Panc1 (cell line): ENCODE data around the gene CDKL1. TPM values are rescaled to one million over a fixed set of nuclear protein-coding genes. Genes with fewer than 3 reads are reported as not detected.

Source experiments
- ATAC-seq: fragments of 200-7000 bp; cut with Tn5 transposase; 2 replicates; pipeline ENCODE4 v1.9.1; 2020; ENCODE audit warnings: mild to moderate bottlenecking, moderate library complexity
- BruUV-seq: library from RNA; stranded (reverse); fragments of 400-500 nt; replicated peaks from 2 replicates; lab custom pipeline; 2021; lab: Mats Ljungman, UMichigan
- CTCF ChIA-PET: fragments of 300-600 bp; sonication (Branson Sonifier 250); formaldehyde crosslinking; loops from one replicate; lab custom pipeline; 2022; ENCODE audit warnings: antibody characterized with exemption; lab: Charles Lee
- POLR2A ChIA-PET: fragments of 300-600 bp; sonication (Branson Sonifier 250); formaldehyde crosslinking; loops from one replicate; lab custom pipeline; 2022; ENCODE audit warnings: antibody characterized with exemption; lab: Charles Lee
- DNase-seq: peaks from one replicate; pipeline ENCODE4 v3.0.0-alpha.2; 2010; ENCODE audit warnings: low read depth, low spot score
- H3K27ac ChIP-seq: 2 replicates; pipeline ENCODE4 v1.5.1; 2011; ENCODE audit warnings: mild to moderate bottlenecking, low read length, inconsistent platforms
- H3K27me3 ChIP-seq: fragments of 200-500 bp; sonication (Bioruptor generic); 2 replicates; pipeline ENCODE4 v1.6.0; 2014; ENCODE audit warnings: low read length, inconsistent platforms; ENCODE audit not compliant: control insufficient read depth, insufficient read depth
- H3K36me3 ChIP-seq: fragments of 200-500 bp; sonication (Bioruptor generic); 2 replicates; pipeline ENCODE4 v1.5.1; 2014; ENCODE audit warnings: inconsistent platforms, mild to moderate bottlenecking, low read length, moderate library complexity; ENCODE audit not compliant: control insufficient read depth, insufficient read depth
- H3K4me1 ChIP-seq: 2 replicates; pipeline ENCODE4 v1.5.1; 2011; ENCODE audit warnings: inconsistent platforms, mild to moderate bottlenecking, low read length, moderate library complexity; ENCODE audit not compliant: control insufficient read depth, insufficient read depth
- H3K4me3 ChIP-seq, 2 experiments: 2 replicates each; pipeline ENCODE4 v1.5.1; 2011 to 2012; ENCODE audit warnings: low read depth in 2 of 2, low read length in 2 of 2, mild to moderate bottlenecking in 2 of 2, inconsistent platforms in 1 of 2, moderate library complexity in 1 of 2
- H3K9me3 ChIP-seq: fragments of 200-500 bp; sonication (Bioruptor generic); 2 replicates; pipeline ENCODE4 v1.5.1; 2014; ENCODE audit warnings: low read depth, mild to moderate bottlenecking, inconsistent platforms, low read length, moderate library complexity; ENCODE audit not compliant: control insufficient read depth, insufficient read depth
- POLR2AphosphoS5 ChIP-seq: IDR thresholded peaks from 2 replicates; pipeline ENCODE4 v1.6.1; 2012; ENCODE audit warnings: mild to moderate bottlenecking, low read depth, low read length, moderate library complexity
- SIN3A ChIP-seq: IDR thresholded peaks from 2 replicates; pipeline ENCODE4 v1.6.1; 2012; ENCODE audit warnings: low read depth, mild to moderate bottlenecking, low read length, moderate library complexity, borderline replicate concordance; ENCODE audit not compliant: insufficient read depth
- TCF7L2 ChIP-seq: IDR thresholded peaks from 2 replicates; pipeline ENCODE4 v1.6.1; 2011; ENCODE audit warnings: mild to moderate bottlenecking, low read depth, low read length, inconsistent platforms
- in situ Hi-C: cut with HindIII; loops from 2 replicates; pipeline ENCODE4 v1.10.0; 2016; ENCODE audit warnings: low sequenced_read_pairs, low pct_unique_long_range_greater_than_20kb
- intact Hi-C: fragments of 100-400 bp; cut with micrococcal nuclease; formaldehyde crosslinking; loops from one replicate; pipeline ENCODE4 v1.10.0; 2022; ENCODE audit not compliant: unreplicated experiment
- total RNA-seq: library from RNA; stranded (reverse); gene quantifications from one replicate; pipeline ENCODE4 v1.2.1, GENCODE V29; 2021; ENCODE audit not compliant: unreplicated experiment
- TF ChIP-seq, protein P1 (sequence below), 2 experiments: IDR thresholded peaks; 2 replicates each; pipeline ENCODE4 v1.6.1; 2011 to 2012; ENCODE audit warnings: low read depth in 2 of 2, control low read depth in 1 of 2, low read length in 1 of 2, mild to moderate bottlenecking in 1 of 2, moderate library complexity in 1 of 2; ENCODE audit not compliant: insufficient read depth in 1 of 2
- TF ChIP-seq, protein P2 (sequence below): fragments of 450-650 bp; IDR thresholded peaks from 2 replicates; pipeline ENCODE4 v1.5.1; 2017; ENCODE audit warnings: mild to moderate bottlenecking

The CDKL1 gene
- total RNA-seq, 1 experiment from 2014 or later = 5.8 TPM

DNA sequence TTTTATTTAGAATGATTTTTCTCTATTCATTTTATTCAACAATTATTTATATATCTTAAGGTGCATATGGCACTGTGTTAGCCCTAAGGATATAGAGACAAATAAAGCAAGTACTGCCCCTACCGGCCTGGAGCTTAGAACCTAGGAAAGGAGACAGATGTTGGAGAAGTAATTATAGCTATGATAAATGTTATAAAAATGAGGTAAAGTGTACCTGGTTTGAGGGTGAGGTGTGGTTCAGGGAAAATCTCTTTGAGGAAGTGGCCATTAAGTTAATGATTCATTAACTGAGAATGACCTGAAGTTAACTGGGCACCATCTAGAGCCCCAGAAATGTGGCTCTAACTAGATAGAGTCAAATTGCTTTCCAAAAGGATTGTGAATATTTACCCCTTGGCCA is 31.9 kb downstream of the CDKL1 start:
- H3K27me3 ChIP-seq = no peaks in the 10 kb centered on the region
- H3K9me3 ChIP-seq = no peaks in the 10 kb centered on the region
- in situ Hi-C loops (no loop called here), intact Hi-C loops (no loop called here)
- CTCF ChIA-PET = no interaction called here
- H3K4me1 ChIP-seq = no peaks in the 10 kb centered on the region
- H3K27ac ChIP-seq = no peak overlapping the region
- no peak overlapping the region for H3K4me3 ChIP-seq
- TF ChIP-seq, protein P1, sequence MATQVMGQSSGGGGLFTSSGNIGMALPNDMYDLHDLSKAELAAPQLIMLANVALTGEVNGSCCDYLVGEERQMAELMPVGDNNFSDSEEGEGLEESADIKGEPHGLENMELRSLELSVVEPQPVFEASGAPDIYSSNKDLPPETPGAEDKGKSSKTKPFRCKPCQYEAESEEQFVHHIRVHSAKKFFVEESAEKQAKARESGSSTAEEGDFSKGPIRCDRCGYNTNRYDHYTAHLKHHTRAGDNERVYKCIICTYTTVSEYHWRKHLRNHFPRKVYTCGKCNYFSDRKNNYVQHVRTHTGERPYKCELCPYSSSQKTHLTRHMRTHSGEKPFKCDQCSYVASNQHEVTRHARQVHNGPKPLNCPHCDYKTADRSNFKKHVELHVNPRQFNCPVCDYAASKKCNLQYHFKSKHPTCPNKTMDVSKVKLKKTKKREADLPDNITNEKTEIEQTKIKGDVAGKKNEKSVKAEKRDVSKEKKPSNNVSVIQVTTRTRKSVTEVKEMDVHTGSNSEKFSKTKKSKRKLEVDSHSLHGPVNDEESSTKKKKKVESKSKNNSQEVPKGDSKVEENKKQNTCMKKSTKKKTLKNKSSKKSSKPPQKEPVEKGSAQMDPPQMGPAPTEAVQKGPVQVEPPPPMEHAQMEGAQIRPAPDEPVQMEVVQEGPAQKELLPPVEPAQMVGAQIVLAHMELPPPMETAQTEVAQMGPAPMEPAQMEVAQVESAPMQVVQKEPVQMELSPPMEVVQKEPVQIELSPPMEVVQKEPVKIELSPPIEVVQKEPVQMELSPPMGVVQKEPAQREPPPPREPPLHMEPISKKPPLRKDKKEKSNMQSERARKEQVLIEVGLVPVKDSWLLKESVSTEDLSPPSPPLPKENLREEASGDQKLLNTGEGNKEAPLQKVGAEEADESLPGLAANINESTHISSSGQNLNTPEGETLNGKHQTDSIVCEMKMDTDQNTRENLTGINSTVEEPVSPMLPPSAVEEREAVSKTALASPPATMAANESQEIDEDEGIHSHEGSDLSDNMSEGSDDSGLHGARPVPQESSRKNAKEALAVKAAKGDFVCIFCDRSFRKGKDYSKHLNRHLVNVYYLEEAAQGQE (IDR thresholded peaks at IDR 0.05; ENCODE audit: insufficient read depth in 1 of 2, low read depth in 2 of 2, low read length in 1 of 2) = no peak
- TF ChIP-seq, protein P2, sequence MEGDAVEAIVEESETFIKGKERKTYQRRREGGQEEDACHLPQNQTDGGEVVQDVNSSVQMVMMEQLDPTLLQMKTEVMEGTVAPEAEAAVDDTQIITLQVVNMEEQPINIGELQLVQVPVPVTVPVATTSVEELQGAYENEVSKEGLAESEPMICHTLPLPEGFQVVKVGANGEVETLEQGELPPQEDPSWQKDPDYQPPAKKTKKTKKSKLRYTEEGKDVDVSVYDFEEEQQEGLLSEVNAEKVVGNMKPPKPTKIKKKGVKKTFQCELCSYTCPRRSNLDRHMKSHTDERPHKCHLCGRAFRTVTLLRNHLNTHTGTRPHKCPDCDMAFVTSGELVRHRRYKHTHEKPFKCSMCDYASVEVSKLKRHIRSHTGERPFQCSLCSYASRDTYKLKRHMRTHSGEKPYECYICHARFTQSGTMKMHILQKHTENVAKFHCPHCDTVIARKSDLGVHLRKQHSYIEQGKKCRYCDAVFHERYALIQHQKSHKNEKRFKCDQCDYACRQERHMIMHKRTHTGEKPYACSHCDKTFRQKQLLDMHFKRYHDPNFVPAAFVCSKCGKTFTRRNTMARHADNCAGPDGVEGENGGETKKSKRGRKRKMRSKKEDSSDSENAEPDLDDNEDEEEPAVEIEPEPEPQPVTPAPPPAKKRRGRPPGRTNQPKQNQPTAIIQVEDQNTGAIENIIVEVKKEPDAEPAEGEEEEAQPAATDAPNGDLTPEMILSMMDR = no peak
- no peak for TF ChIP-seq TCF7L2
- no peak for TF ChIP-seq SIN3A
- no peak for TF ChIP-seq POLR2AphosphoS5
- POLR2A ChIA-PET = no interaction called here
- ATAC-seq = no peak
- DNase-seq = no peak
- H3K36me3 ChIP-seq = no peaks in the 10 kb centered on the region
- BruUV-seq = no TSS peak

DNA sequence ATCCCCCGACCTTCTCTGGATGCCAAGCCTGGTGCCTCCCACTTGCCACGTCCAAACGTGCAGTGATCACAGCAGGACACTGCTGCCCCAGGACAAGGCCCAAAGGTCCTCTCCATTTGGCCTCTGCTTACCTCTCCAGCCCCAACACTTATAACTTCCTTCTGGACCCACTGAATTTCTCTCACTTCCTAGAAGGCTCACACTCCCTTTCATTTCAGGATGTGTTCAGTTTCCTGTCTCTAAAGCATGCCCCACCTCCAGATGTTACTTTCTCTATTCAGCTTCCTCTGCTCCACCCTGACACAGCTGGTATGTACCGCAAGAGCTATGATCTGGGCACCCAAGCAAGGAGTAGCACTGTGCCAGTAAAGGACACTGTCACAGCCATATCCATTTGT is 33.0 kb downstream of the CDKL1 start:
- ATAC-seq = peak; percentile 71
- H3K27me3 ChIP-seq = no peaks in the 10 kb centered on the region
- H3K4me3 ChIP-seq = no peak overlapping the region
- no TSS peak for BruUV-seq
- intact Hi-C loops (no loop called here), in situ Hi-C loops (no loop called here)
- no peak for TF ChIP-seq SIN3A
- TF ChIP-seq TCF7L2 = no peak
- TF ChIP-seq, protein P1 (IDR thresholded peaks at IDR 0.05; ENCODE audit: insufficient read depth in 1 of 2, low read depth in 2 of 2, low read length in 1 of 2) = no peak
- no peak for TF ChIP-seq POLR2AphosphoS5
- TF ChIP-seq, protein P2 = no peak
- no peak for DNase-seq
- H3K27ac ChIP-seq = no peak overlapping the region
- H3K9me3 ChIP-seq = no peaks in the 10 kb centered on the region
- ChIA-PET POLR2A (no interaction called here), CTCF (no interaction called here)
- no peaks in the 10 kb centered on the region for H3K4me1 ChIP-seq
- no peaks in the 10 kb centered on the region for H3K36me3 ChIP-seq
